B cell (primary cell): ENCODE data around the gene CRELD2. TPM values are rescaled to one million over a fixed set of nuclear protein-coding genes. Genes with fewer than 3 reads are reported as not detected.

Experiments used
- ATAC-seq: fragments of 200-7000 bp; cut with Tn5 transposase; one replicate; pipeline ENCODE4 v1.10.0; 2021; ENCODE audit warnings: low read depth, mild to moderate bottlenecking, moderate number of reproducible peaks, moderate library complexity
- CTCF ChIA-PET: fragments of 350-600 bp; sonication (Branson Sonifier 250); formaldehyde crosslinking; loops from one replicate; lab custom pipeline; 2021; ENCODE audit warnings: antibody characterized with exemption, inconsistent platforms; lab: Charles Lee
- POLR2A ChIA-PET: fragments of 350-600 bp; sonication (Branson Sonifier 250); formaldehyde crosslinking; loops from one replicate; lab custom pipeline; 2021; ENCODE audit warnings: antibody characterized with exemption; lab: Charles Lee
- DNase-seq: peaks from one replicate; pipeline ENCODE4 v3.0.0; 2013
- H2AFZ ChIP-seq: 2 replicates; pipeline ENCODE4 v1.6.1; 2012; ENCODE audit warnings: mild to moderate bottlenecking, low read depth, low read length; ENCODE audit not compliant: insufficient read depth, poor library complexity, severe bottlenecking
- H3K27ac ChIP-seq, 2 donors: 1 replicate in 1 of 2; 2 replicates in 1 of 2; pipeline ENCODE4 v1.5.1; 2012 to 2013; ENCODE audit warnings: low read length in 2 of 2, mild to moderate bottlenecking in 2 of 2, moderate library complexity in 1 of 2
- H3K27me3 ChIP-seq, 4 experiments: fragments of 200-600 bp in 1 of 4; sonication (generic) in 1 of 4; replicated peaks in 1 of 4; 1 replicate in 2 of 4; 2 replicates in 2 of 4; pipeline versions ENCODE4 v1.6.1 to v1.7.0; 2013 to 2016; ENCODE audit warnings: low read length in 3 of 4, mild to moderate bottlenecking in 2 of 4, mixed read lengths in 1 of 4, moderate library complexity in 1 of 4; ENCODE audit not compliant: insufficient read depth in 4 of 4, control insufficient read depth in 3 of 4; ENCODE audit errors: control extremely low read depth in 1 of 4
- H3K36me3 ChIP-seq, 2 experiments: replicated peaks in 1 of 2; 1 replicate in 1 of 2; 2 replicates in 1 of 2; pipeline versions ENCODE4 v1.6.1 to v1.7.1; 2013; ENCODE audit warnings: low read length in 1 of 2; ENCODE audit not compliant: insufficient read depth in 2 of 2, control insufficient read depth in 1 of 2; ENCODE audit errors: control extremely low read depth in 1 of 2, extremely low read depth in 1 of 2
- H3K4me1 ChIP-seq, 2 donors: fragments of 200-600 bp in 1 of 2; sonication (generic) in 1 of 2; 1 replicate in 1 of 2; 2 replicates in 1 of 2; pipeline versions ENCODE4 v1.5.1 to v1.6.1; 2013 to 2017; ENCODE audit warnings: low read length in 2 of 2; ENCODE audit not compliant: control insufficient read depth in 2 of 2, insufficient read depth in 2 of 2
- H3K4me2 ChIP-seq: replicated peaks from 2 replicates; pipeline ENCODE3; 2012; ENCODE audit warnings: mild to moderate bottlenecking, low read depth, low read length; ENCODE audit not compliant: poor library complexity, severe bottlenecking
- H3K4me3 ChIP-seq, 5 experiments: fragments of 200-600 bp in 1 of 5; sonication (generic) in 1 of 5; 1 replicate in 3 of 5; 2 replicates in 2 of 5; pipeline versions ENCODE4 v1.5.1 to v1.7.0; 2011 to 2016; ENCODE audit warnings: low read length in 4 of 5, mild to moderate bottlenecking in 4 of 5, low read depth in 2 of 5, control low read depth in 1 of 5, moderate library complexity in 1 of 5; ENCODE audit not compliant: insufficient read depth in 1 of 5; ENCODE audit errors: control extremely low read depth in 1 of 5, extremely low read depth in 1 of 5
- H3K79me2 ChIP-seq: fragments of 200-600 bp; sonication (generic); one replicate; pipeline ENCODE4 v1.6.0; 2016; ENCODE audit warnings: low read length; ENCODE audit not compliant: control insufficient read depth, insufficient read depth
- H3K9ac ChIP-seq: fragments of 200-600 bp; sonication (generic); 2 replicates; pipeline ENCODE4 v1.6.1; 2017; ENCODE audit warnings: mild to moderate bottlenecking, low read length, moderate library complexity
- H3K9me3 ChIP-seq, 3 donors: one replicate each; pipeline versions ENCODE4 v1.6.1 to v1.7.1; 2013; ENCODE audit warnings: low read length in 2 of 3; ENCODE audit not compliant: control insufficient read depth in 2 of 3, insufficient read depth in 1 of 3; ENCODE audit errors: control extremely low read depth in 1 of 3
- H4K20me1 ChIP-seq: 2 replicates; pipeline ENCODE4 v1.6.0; 2012; ENCODE audit warnings: mild to moderate bottlenecking, low read length; ENCODE audit not compliant: insufficient read depth, control insufficient read depth, poor library complexity, severe bottlenecking
- H3K27ac Mint-ChIP-seq: one replicate; pipeline ENCODE4 v1.8.0; 2021; ENCODE audit warnings: mixed read lengths
- H3K27me3 Mint-ChIP-seq: one replicate; pipeline ENCODE4 v1.8.0; 2021; ENCODE audit warnings: mixed read lengths
- H3K4me1 Mint-ChIP-seq: one replicate; pipeline ENCODE4 v1.8.0; 2021; ENCODE audit warnings: mixed read lengths
- H3K4me3 Mint-ChIP-seq: one replicate; pipeline ENCODE4 v1.8.0; 2021; ENCODE audit warnings: mixed read lengths
- H3K9me3 Mint-ChIP-seq: one replicate; pipeline ENCODE4 v1.8.0; 2022; ENCODE audit warnings: mixed read lengths; ENCODE audit not compliant: insufficient read depth
- CTCF ChIP-seq: fragments of 200-600 bp; IDR thresholded peaks from one replicate; pipeline ENCODE4 v1.8.0; 2022; ENCODE audit warnings: antibody characterized with exemption, mild to moderate bottlenecking
- EZH2 ChIP-seq: IDR thresholded peaks from 2 replicates; pipeline ENCODE4 v1.6.1; 2012; ENCODE audit warnings: borderline replicate concordance, low read depth, mild to moderate bottlenecking, moderate library complexity, low read length; ENCODE audit not compliant: insufficient read depth, poor library complexity, severe bottlenecking
- WGBS: methylation state at CpG from one replicate; pipeline ENCODE4 v1.1.5; 2013; ENCODE audit warnings: missing lambda C conversion rate; ENCODE audit not compliant: insufficient coverage; 5-methylcytosine and 5-hydroxymethylcytosine counted together
- intact Hi-C: fragments of 100-400 bp; cut with micrococcal nuclease; formaldehyde crosslinking; loops from one replicate; pipeline ENCODE4 v1.10.0; 2022
- polyA plus RNA-seq: library from polyadenylated mRNA; depleted of rRNA; stranded (reverse); fragments of >200 nt; gene quantifications from 2 replicates; pipeline ENCODE4 v1.2.3, GENCODE V29; 2012
- total RNA-seq, 2 donors: library from RNA; stranded (reverse); fragments of 120-200 nt in 1 of 2; gene quantifications; 1 replicate in 1 of 2; 2 replicates in 1 of 2; pipeline versions ENCODE4 v1.2.3 to v1.2.4, GENCODE V29; 2013 to 2022

The CRELD2 gene
- total and polyA plus RNA-seq, 2 donors (not counting 1 experiment from before 2014, with no cell fraction given), result 35.9 to 41.9 TPM

- Histone ChIP-seq H3K9ac (peak overlapping the region; percentile 58), H4K20me1 (no peaks in the 10 kb centered on the region), H3K4me3 (peak overlapping the region in 4 of 5 experiments; percentile 41 to 56 (median 50)), H3K4me2 (peak overlapping the region; percentile 86), H2AFZ (peak overlapping the region; percentile 13), H3K4me1 (peaks cover 41 to 53% of the 10 kb centered on the region in 2 donors), H3K27ac (peak overlapping the region; percentile 91 to 92), H3K9me3 (peaks cover 0 to 11% (median 0%) of the 10 kb centered on the region in 3 donors), H3K36me3 (no peaks in the 10 kb centered on the region), H3K27me3 (no peaks in the 10 kb centered on the region), H3K79me2 (peaks cover 19% of the 10 kb centered on the region)
- H3K9me3 Mint-ChIP-seq, result no peaks in the 10 kb centered on the region
- intact Hi-C loops, result loop anchor here (1.0 to 10.0 kb wide), 3 partner anchors 15 to 539 kb away; partner anchors contain the start of genes PIM3 and SBF1
- ATAC-seq (peak; percentile 73), DNase-seq (peak; percentile 98)
- POLR2A ChIA-PET, result interaction anchor here (0.5 to 3.0 kb wide), 20 partner anchors 8 to 371 kb away, joined by 3 to 94 read pairs (median 8); partner anchors contain the start of genes ALG12, CRELD2, PIM3 and PLXNB2
- H3K4me3 Mint-ChIP-seq, result peak overlapping the region; percentile 66
- no peaks in the 10 kb centered on the region for H3K27me3 Mint-ChIP-seq
- 3% methylated on average over 52 of the region's 52 CpGs for WGBS
- H3K27ac Mint-ChIP-seq, result peak overlapping the region; percentile 82
- CTCF ChIA-PET, result interaction anchor here (0.6 to 2.6 kb wide), 9 partner anchors 11 to 406 kb away, joined by 3 to 17 read pairs (median 5); partner anchors contain the start of gene PIM3
- TF ChIP-seq CTCF, result no peak
- no peak for TF ChIP-seq EZH2
- H3K4me1 Mint-ChIP-seq, result peaks cover 27% of the 10 kb centered on the region
Measured at GRCh38 chr22:49936018-49936972, 17.9 kb downstream of the CRELD2 start.
